SK-N-MC (cell line): ENCODE data around the gene FDPS.

Source experiments
- EZH2 ChIP-seq: fragments of 200-600 bp; sonication (generic); IDR thresholded peaks from one replicate; pipeline ENCODE4 v1.6.1; 2017; ENCODE audit warnings: antibody characterized with exemption
- FOXP2 ChIP-seq: optimal IDR thresholded peaks from 2 replicates; pipeline ENCODE3; 2011; ENCODE audit warnings: mild to moderate bottlenecking, moderate library complexity; ENCODE audit not compliant: insufficient read depth; ENCODE audit errors: extremely low read length, control extremely low read depth
- POLR2AphosphoS5 ChIP-seq: IDR thresholded peaks from 2 replicates; pipeline ENCODE4 v1.6.1; 2012; ENCODE audit warnings: mild to moderate bottlenecking, low read depth, low read length, borderline replicate concordance

DNA sequence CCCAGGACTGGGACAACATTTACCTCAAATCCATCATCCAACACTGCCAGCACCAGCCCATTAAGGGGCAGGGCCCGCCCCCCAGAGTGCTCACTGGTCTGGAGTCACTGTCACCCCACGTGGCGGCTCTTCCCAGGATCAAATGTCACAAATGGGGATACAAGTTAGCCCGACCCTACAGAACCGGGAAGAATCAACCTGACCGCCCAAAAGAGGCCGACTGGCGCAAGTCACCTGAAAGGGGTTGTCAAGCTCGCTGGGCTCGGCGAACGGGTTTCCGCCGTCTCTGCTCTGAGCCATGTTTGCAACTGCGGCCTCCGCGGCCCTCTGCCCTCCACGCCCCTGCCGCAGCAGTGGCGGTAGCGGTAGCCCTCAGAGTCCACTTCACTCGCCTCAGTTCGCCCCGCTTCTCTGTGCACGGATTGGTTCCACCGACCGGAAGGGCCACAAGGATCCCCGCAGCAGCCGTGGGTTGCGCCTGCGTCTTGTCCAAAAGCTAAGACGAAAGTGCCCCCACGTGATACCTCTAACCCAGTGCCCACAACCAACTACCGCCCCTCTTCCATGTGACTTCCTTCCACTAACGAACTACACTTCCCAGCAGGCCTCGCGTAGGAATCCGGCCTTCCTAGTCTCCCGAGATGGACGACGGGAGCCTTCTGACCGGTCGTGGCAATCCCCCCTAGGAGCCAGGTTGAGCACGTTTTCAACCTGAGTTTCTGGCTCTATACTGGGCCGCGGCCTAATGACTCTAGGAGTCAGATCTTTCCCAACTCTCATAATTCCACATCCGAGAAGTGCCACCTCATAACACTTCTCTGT is 46.6 kb upstream of the FDPS start, which contains the start of gene SCAMP3:
- peak; percentile 98 for TF ChIP-seq POLR2AphosphoS5
- TF ChIP-seq EZH2, result no peak
- no peak for TF ChIP-seq FOXP2
